Measurements from ENCODE around the gene GRIP2.

DNA sequence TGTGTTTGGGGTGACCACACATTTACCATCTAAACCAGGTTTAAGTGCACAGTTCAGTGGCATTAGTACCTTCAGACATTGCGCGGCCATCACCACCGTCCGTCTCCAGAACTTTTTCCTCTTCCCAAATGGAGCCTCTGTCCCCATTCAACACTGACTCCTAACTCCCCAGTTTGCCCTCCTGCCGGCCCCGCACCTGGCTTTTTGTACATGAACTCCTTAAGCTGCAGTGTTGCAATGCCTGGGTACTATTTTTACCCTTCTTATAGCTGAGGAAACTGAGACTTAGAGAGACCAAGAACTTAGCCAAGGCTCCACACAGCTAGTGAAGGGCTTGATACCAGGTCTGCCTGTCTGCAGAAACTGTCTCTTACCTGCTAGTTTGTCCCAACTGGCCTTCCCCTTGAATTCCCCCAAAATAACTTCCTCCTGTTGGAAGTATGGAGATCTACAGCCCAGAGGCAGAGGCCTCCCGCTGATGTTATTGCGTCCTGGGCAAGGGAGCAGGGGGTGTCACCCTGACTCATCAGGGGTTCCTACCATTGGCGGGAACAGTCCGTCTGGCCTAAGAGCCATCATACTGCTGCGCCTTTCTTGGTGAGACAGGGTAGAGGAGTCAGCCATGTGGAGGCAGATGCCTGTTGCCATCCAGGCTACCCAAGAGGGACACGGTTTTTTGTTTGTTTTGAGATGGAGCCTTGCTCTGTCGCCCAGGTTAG is 65.6 kb downstream of the GRIP2 start:
- TF ChIP-seq, protein P1, sequence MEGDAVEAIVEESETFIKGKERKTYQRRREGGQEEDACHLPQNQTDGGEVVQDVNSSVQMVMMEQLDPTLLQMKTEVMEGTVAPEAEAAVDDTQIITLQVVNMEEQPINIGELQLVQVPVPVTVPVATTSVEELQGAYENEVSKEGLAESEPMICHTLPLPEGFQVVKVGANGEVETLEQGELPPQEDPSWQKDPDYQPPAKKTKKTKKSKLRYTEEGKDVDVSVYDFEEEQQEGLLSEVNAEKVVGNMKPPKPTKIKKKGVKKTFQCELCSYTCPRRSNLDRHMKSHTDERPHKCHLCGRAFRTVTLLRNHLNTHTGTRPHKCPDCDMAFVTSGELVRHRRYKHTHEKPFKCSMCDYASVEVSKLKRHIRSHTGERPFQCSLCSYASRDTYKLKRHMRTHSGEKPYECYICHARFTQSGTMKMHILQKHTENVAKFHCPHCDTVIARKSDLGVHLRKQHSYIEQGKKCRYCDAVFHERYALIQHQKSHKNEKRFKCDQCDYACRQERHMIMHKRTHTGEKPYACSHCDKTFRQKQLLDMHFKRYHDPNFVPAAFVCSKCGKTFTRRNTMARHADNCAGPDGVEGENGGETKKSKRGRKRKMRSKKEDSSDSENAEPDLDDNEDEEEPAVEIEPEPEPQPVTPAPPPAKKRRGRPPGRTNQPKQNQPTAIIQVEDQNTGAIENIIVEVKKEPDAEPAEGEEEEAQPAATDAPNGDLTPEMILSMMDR (IDR thresholded peaks at IDR 0.05 in 8 of 11, conservative IDR thresholded peaks at IDR 0.05 in 3 of 11): no peak
- TF ChIP-seq POLR2AphosphoS5 (IDR thresholded peaks at IDR 0.05): no peak

Measured in spleen (tissue), 7 donors.